ENCODE data around the gene HLA-DOA. TPM values are rescaled to one million over a fixed set of nuclear protein-coding genes. Genes with fewer than 3 reads are reported as not detected.

Gene HLA-DOA
- under 0.01 TPM in 1 of 2 replicates, not detected in the other for total RNA-seq

GRCh38 chr6:33008944-33009861, at the start of gene HLA-DOA:
HLA-DOA (minus strand) TSS chr6:33009591.

GRCh38 chr6:32968093-32968866, 41.1 kb downstream of the HLA-DOA start, which contains the start of gene BRD2:
BRD2 (plus strand) TSS chr6:32968594; CDS start chr6:32972899, 4,305 bp downstream.

Other genes starting within 250 kb of the HLA-DOA start
- gene HLA-DQB2, start 246.1 kb downstream of the HLA-DOA start, total RNA-seq, result not detected in 2 replicates
- 0.09 and 0.14 TPM in 2 replicates for gene HLA-DOB, start 192.6 kb downstream of the HLA-DOA start, total RNA-seq
- gene TAP2, start 170.9 kb downstream of the HLA-DOA start, total RNA-seq, result 15.8 and 21.7 TPM in 2 replicates
- gene PSMB8, start 165.5 kb downstream of the HLA-DOA start, total RNA-seq, result 43.6 and 51.9 TPM in 2 replicates
- 37.1 and 41.5 TPM in 2 replicates for gene TAP1, start 155.9 kb downstream of the HLA-DOA start, total RNA-seq
- gene PSMB9, start 155.4 kb downstream of the HLA-DOA start, total RNA-seq, result 29.2 and 31.1 TPM in 2 replicates
- under 0.01 and 0.71 TPM in 2 replicates for gene HLA-DMB, start 68.6 kb downstream of the HLA-DOA start, total RNA-seq
- 1.8 and 2.1 TPM in 2 replicates for gene HLA-DMA, start 56.5 kb downstream of the HLA-DOA start, total RNA-seq
- 54.8 and 73.9 TPM in 2 replicates for gene BRD2, start 41.0 kb downstream of the HLA-DOA start, total RNA-seq
- gene HLA-DPA1, start 64.1 kb upstream of the HLA-DOA start, total RNA-seq, result 2.8 TPM in 1 of 2 replicates, not detected in the other
- gene HLA-DPB1, start 66.4 kb upstream of the HLA-DOA start, total RNA-seq, result 2.3 and 15.9 TPM in 2 replicates
- gene COL11A2, start 182.9 kb upstream of the HLA-DOA start, total RNA-seq, result 0.14 and 0.46 TPM in 2 replicates
- 20.8 and 23.5 TPM in 2 replicates for gene RXRB, start 191.1 kb upstream of the HLA-DOA start, total RNA-seq
- 169 and 203 TPM in 2 replicates for gene SLC39A7, start 191.3 kb upstream of the HLA-DOA start, total RNA-seq
- gene HSD17B8, start 195.1 kb upstream of the HLA-DOA start, total RNA-seq, result 4.8 and 7.4 TPM in 2 replicates
- 26.2 and 38.6 TPM in 2 replicates for gene RING1, start 198.9 kb upstream of the HLA-DOA start, total RNA-seq